Hepatocyte (in vitro differentiated cells): ENCODE results near the gene FBN3. TPM values are rescaled to one million over a fixed set of nuclear protein-coding genes. Genes with fewer than 3 reads are reported as not detected.

Experiments
- DNase-seq: peaks from one replicate; pipeline ENCODE4 v3.0.0-alpha.2; 2016; ENCODE audit warnings: low spot score
- H2AFZ ChIP-seq: fragments of 200-600 bp; sonication (generic); 2 replicates; pipeline ENCODE4 v1.6.0; 2016; ENCODE audit warnings: antibody characterized with exemption, mild to moderate bottlenecking
- H3K27ac ChIP-seq: fragments of 200-600 bp; sonication (generic); 2 replicates; pipeline ENCODE4 v1.5.1; 2016; ENCODE audit warnings: mild to moderate bottlenecking
- H3K27me3 ChIP-seq: fragments of 200-600 bp; sonication (generic); 2 replicates; pipeline ENCODE4 v1.6.1; 2016
- H3K36me3 ChIP-seq: fragments of 200-600 bp; sonication (generic); replicated peaks from 2 replicates; pipeline ENCODE4 v1.5.1; 2016; ENCODE audit warnings: low read depth; ENCODE audit not compliant: insufficient read depth
- H3K4me1 ChIP-seq: fragments of 200-600 bp; sonication (generic); 2 replicates; pipeline ENCODE4 v1.5.1; 2016; ENCODE audit warnings: mild to moderate bottlenecking, moderate library complexity; ENCODE audit not compliant: insufficient read depth
- H3K4me2 ChIP-seq: fragments of 200-600 bp; sonication (generic); 2 replicates; pipeline ENCODE4 v1.6.0; 2016
- H3K4me3 ChIP-seq: fragments of 200-600 bp; sonication (generic); 2 replicates; pipeline ENCODE4 v1.5.1; 2016; ENCODE audit warnings: mild to moderate bottlenecking
- H3K79me2 ChIP-seq: fragments of 200-600 bp; sonication (generic); 2 replicates; pipeline ENCODE4 v1.6.0; 2017; ENCODE audit warnings: mild to moderate bottlenecking
- H3K9me2 ChIP-seq: fragments of 200-600 bp; sonication (generic); replicated peaks from 2 replicates; pipeline ENCODE4 v1.6.0; 2017; ENCODE audit warnings: mild to moderate bottlenecking; ENCODE audit not compliant: insufficient read depth
- H3K9me3 ChIP-seq: fragments of 200-600 bp; sonication (generic); 2 replicates; pipeline ENCODE4 v1.5.1; 2016; ENCODE audit warnings: low read depth, mild to moderate bottlenecking
- H4K20me1 ChIP-seq: fragments of 200-600 bp; sonication (generic); 2 replicates; pipeline ENCODE4 v1.6.0; 2016; ENCODE audit warnings: mild to moderate bottlenecking; ENCODE audit not compliant: insufficient read depth, poor library complexity, severe bottlenecking
- EZH2 ChIP-seq: fragments of 200-600 bp; sonication (generic); IDR thresholded peaks from 2 replicates; pipeline ENCODE4 v1.6.1; 2016; ENCODE audit warnings: antibody characterized with exemption, mild to moderate bottlenecking, borderline replicate concordance
- EZH2phosphoT487 ChIP-seq: fragments of 200-600 bp; sonication (generic); IDR thresholded peaks from one replicate; pipeline ENCODE4 v1.6.1; 2018; ENCODE audit warnings: antibody characterized with exemption, mild to moderate bottlenecking, low read depth, moderate library complexity; ENCODE audit not compliant: unreplicated experiment, severe bottlenecking
- WGBS: methylation state at CpG from one replicate; pipeline ENCODE4 v1.1.6; 2016; ENCODE audit warnings: low lambda C conversion rate; ENCODE audit errors: missing lambda C conversion rate; 5-methylcytosine and 5-hydroxymethylcytosine counted together
- polyA plus RNA-seq: library from polyadenylated mRNA; unstranded; fragments of >200 nt; fragmentation: Nextera tagmentation; extraction: Ambion mirVana; gene quantifications from 2 replicates; pipeline ENCODE4 v1.2.1, GENCODE V29; 2016
- total RNA-seq: library from RNA; depleted of rRNA; stranded (reverse); fragments of >200 nt; gene quantifications from 2 replicates; pipeline ENCODE4 v1.2.3, GENCODE V29; 2014
- TF ChIP-seq, protein P1 (sequence below): fragments of 200-600 bp; sonication (generic); IDR thresholded peaks from 2 replicates; pipeline ENCODE4 v1.5.1; 2016; ENCODE audit warnings: antibody characterized with exemption, mild to moderate bottlenecking; ENCODE audit not compliant: poor library complexity

Gene FBN3
- total and polyA plus RNA-seq, 2 experiments from 2014 or later = 7.5 to 11.5 TPM

DNA sequence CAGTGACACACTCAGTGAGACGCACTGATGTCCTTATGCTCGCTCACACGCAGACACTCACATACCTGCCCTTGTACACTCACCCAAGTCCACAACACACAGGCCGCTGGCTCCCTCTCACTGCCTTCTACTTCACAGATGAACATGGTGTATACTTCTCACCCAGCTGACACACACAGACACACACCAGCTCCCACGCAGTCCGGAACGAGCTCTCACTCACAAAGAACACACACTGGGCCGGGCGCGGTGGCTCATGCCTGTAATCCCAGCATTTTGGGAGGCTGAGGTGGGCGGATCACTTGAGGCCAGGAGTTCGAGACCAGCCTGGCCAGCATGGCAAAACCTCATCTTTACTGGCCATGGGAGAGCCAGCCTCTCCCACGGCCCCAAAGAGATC lies 65.2 kb downstream of the FBN3 start:
- H3K9me3 ChIP-seq = no peaks in the 10 kb centered on the region
- H3K27me3 ChIP-seq = no peaks in the 10 kb centered on the region
- H3K4me2 ChIP-seq = no peak overlapping the region
- H3K4me1 ChIP-seq = no peaks in the 10 kb centered on the region
- no peak overlapping the region for H3K4me3 ChIP-seq
- no peaks in the 10 kb centered on the region for H3K36me3 ChIP-seq
- no peak overlapping the region for H2AFZ ChIP-seq
- no peaks in the 10 kb centered on the region for H3K9me2 ChIP-seq
- DNase-seq = no peak
- no peak overlapping the region for H3K27ac ChIP-seq
- 96% methylated on average over 13 of the region's 13 CpGs for WGBS
- H3K79me2 ChIP-seq = no peaks in the 10 kb centered on the region
- no peaks in the 10 kb centered on the region for H4K20me1 ChIP-seq
- TF ChIP-seq, protein P1, sequence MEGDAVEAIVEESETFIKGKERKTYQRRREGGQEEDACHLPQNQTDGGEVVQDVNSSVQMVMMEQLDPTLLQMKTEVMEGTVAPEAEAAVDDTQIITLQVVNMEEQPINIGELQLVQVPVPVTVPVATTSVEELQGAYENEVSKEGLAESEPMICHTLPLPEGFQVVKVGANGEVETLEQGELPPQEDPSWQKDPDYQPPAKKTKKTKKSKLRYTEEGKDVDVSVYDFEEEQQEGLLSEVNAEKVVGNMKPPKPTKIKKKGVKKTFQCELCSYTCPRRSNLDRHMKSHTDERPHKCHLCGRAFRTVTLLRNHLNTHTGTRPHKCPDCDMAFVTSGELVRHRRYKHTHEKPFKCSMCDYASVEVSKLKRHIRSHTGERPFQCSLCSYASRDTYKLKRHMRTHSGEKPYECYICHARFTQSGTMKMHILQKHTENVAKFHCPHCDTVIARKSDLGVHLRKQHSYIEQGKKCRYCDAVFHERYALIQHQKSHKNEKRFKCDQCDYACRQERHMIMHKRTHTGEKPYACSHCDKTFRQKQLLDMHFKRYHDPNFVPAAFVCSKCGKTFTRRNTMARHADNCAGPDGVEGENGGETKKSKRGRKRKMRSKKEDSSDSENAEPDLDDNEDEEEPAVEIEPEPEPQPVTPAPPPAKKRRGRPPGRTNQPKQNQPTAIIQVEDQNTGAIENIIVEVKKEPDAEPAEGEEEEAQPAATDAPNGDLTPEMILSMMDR = no peak
- TF ChIP-seq EZH2phosphoT487 (no peak), EZH2 (no peak)

DNA sequence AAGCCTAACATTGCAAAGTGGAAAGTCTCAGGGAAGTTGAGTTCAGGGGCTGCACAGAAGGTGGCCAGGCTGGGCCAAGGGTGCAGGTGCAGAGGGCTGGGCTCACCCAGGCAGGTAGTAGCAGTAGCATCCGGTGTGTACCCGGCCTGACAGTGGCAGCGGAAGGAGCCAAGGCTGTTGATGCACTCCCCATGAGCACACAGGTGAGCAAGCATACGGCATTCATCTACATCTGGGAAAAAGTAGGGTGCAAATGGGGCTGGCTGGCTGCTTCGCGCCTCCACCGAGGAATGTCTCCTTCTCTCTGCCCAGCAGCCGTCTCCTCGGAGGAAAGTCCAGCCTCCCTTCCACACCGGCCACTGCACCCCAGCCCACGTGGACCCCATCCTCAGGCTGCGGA lies 66.3 kb downstream of the FBN3 start:
- no peaks in the 10 kb centered on the region for H3K9me3 ChIP-seq
- H3K4me2 ChIP-seq = no peak overlapping the region
- H3K4me1 ChIP-seq = no peaks in the 10 kb centered on the region
- H3K36me3 ChIP-seq = no peaks in the 10 kb centered on the region
- H3K27me3 ChIP-seq = no peaks in the 10 kb centered on the region
- TF ChIP-seq EZH2 = no peak
- TF ChIP-seq, protein P1 = no peak
- no peak for TF ChIP-seq EZH2phosphoT487
- WGBS = 96% methylated on average over 11 of the region's 12 CpGs
- no peak overlapping the region for H3K4me3 ChIP-seq
- H2AFZ ChIP-seq = no peak overlapping the region
- H3K9me2 ChIP-seq = no peaks in the 10 kb centered on the region
- no peak overlapping the region for H3K27ac ChIP-seq
- no peak for DNase-seq
- no peaks in the 10 kb centered on the region for H3K79me2 ChIP-seq
- H4K20me1 ChIP-seq = no peaks in the 10 kb centered on the region

DNA sequence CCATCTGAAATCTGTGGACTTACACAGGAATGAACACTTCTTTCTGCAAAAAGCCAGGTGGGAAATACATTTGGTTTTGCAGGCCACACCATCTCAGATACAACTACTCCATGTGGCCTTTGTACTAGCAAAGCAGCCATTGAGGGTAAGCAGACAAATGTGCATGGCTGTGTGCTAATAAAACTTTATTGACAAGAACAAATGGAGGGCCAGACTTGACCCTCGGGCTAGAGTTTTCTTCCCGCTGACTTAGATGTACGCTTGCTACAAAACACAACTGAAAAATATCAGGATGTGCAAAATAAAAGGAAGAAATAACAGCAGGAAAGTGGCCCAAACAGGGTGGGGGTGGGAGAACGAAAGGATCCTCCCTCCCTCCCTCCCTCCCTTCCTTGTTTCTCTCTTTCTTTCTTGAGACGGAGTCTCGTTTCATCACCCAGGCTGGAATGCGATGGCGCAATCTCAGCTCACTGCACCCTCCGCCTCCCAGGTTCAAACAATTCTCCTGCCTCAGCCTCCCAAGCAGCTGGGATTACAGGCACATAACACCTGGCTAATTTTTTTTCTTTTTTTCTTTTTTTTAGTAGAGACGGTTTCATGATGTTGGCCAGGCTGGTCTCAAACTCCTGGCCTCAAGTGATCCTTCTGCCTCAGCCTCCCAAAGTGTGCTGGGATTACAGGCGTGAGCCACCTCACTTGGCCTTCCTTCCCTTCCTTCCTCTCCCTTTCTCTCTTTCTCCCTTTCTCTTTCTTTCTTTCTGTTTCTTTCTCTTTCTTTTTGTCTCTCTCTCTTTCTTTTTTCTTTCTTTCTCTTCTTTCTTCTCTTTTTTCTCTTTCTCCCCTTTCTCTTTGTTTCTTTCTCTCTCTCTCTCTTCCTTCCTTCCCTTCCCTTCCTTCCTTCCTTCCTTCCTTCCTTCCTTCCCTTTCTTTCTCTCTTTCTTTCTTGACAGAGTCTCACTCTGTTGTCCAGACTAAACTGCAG lies 67.5 kb downstream of the FBN3 start:
- Histone ChIP-seq H3K4me2 (no peak overlapping the region), H3K9me3 (no peaks in the 10 kb centered on the region), H3K27ac (no peak overlapping the region), H3K4me3 (no peak overlapping the region), H3K9me2 (no peaks in the 10 kb centered on the region), H2AFZ (no peak overlapping the region), H3K79me2 (no peaks in the 10 kb centered on the region), H3K4me1 (no peaks in the 10 kb centered on the region), H3K27me3 (no peaks in the 10 kb centered on the region), H3K36me3 (no peaks in the 10 kb centered on the region), H4K20me1 (no peaks in the 10 kb centered on the region)
- TF ChIP-seq, protein P1 = no peak
- TF ChIP-seq EZH2 (no peak), EZH2phosphoT487 (no peak)
- DNase-seq = no peak
- WGBS = 89% methylated on average over 10 of the region's 11 CpGs
